Natural killer cell treated with Interleukin-12 subunit alpha and Interleukin-12 subunit beta and Interleukin-15 and Interleukin-18, amount 100 ng/mL, for 72 hours (primary cell): ENCODE results near the gene ZNF730. TPM values are rescaled to one million over a fixed set of nuclear protein-coding genes. Genes with fewer than 3 reads are reported as not detected.
"Not testable (repeated sequence)": the region's sequence is repeated elsewhere in the genome, so short reads cannot be mapped to it uniquely, and the experiment has no call there.

ENCODE experiments used
- ATAC-seq, 2 donors: fragments of 150-1000 bp; cut with Tn5 transposase in 1 of 2; sonication (Bioruptor Pico), chemical (Tn5 transposase) in 1 of 2; 2 replicates each; pipeline ENCODE4 v1.10.0; 2021
- DNase-seq: peaks from one replicate; pipeline ENCODE4 v3.0.0; 2022; ENCODE audit warnings: low spot score
- H3K27ac Mint-ChIP-seq, 2 donors: 1 replicate in 1 of 2; 2 replicates in 1 of 2; pipeline ENCODE4 v1.8.0; 2022; ENCODE audit warnings: mixed read lengths in 2 of 2, mild to moderate bottlenecking in 1 of 2, moderate library complexity in 1 of 2
- H3K27me3 Mint-ChIP-seq, 2 donors: 1 replicate in 1 of 2; 2 replicates in 1 of 2; pipeline ENCODE4 v1.8.0; 2022; ENCODE audit warnings: mixed read lengths in 2 of 2
- H3K36me3 Mint-ChIP-seq: one replicate; pipeline ENCODE4 v1.8.0; 2022; ENCODE audit warnings: mixed read lengths
- H3K4me1 Mint-ChIP-seq, 2 donors: 1 replicate in 1 of 2; 2 replicates in 1 of 2; pipeline ENCODE4 v1.8.0; 2022; ENCODE audit warnings: low read depth in 2 of 2, mixed read lengths in 2 of 2, mild to moderate bottlenecking in 1 of 2
- H3K4me3 Mint-ChIP-seq: one replicate; pipeline ENCODE4 v1.8.0; 2022; ENCODE audit warnings: mixed read lengths
- H3K9me3 Mint-ChIP-seq: 2 replicates; pipeline ENCODE4 v1.8.0; 2022; ENCODE audit warnings: mixed read lengths
- total RNA-seq, 2 donors: library from RNA; stranded (reverse); gene quantifications; one replicate each; pipeline ENCODE4 v1.2.3, GENCODE V29; 2022

Gene ZNF730
- 1 to 10 TPM in 1 of 2 donors, under 1 TPM in 1; 1.00 to 1.3 TPM for total RNA-seq

GRCh38 chr19:23116802-23117571 is at the start of gene ZNF730:
ZNF730 (plus strand) TSS chr19:23117025; CDS start chr19:23117174, 149 bp downstream.
- Mint-ChIP-seq H3K27me3 (no peaks in the 10 kb centered on the region), H3K27ac (peak within 1 kb of the TSS in 1 of 2 donors; percentile 51), H3K36me3 (peaks cover 9% of the 10 kb centered on the region), H3K4me3 (peak within 1 kb of the TSS; percentile 77), H3K4me1 (no peaks in the 10 kb centered on the region), H3K9me3 (peaks cover 3% of the 10 kb centered on the region)
- ATAC-seq = peak; percentile 92 to 95
- DNase-seq = peak; percentile 62

- Mint-ChIP-seq H3K9me3 (peaks cover 6% of the 10 kb centered on the region), H3K36me3 (peaks cover 20% of the 10 kb centered on the region), H3K27ac (no peak overlapping the region), H3K4me1 (peaks cover 0 to 4% of the 10 kb centered on the region in 2 donors), H3K27me3 (peaks cover 26 to 32% of the 10 kb centered on the region in 2 donors), H3K4me3 (peak overlapping the region; percentile 27)
- ATAC-seq (no peak), DNase-seq (no peak)
These were observed 46.3 kb upstream of the ZNF730 start for GRCh38 chr19:23070353-23071146.

- Mint-ChIP-seq H3K4me1 (peaks cover 4 to 6% of the 10 kb centered on the region in 2 donors), H3K9me3 (peaks cover 6% of the 10 kb centered on the region), H3K4me3 (peak overlapping the region; percentile 45), H3K27me3 (peaks cover 26 to 32% of the 10 kb centered on the region in 2 donors), H3K36me3 (peaks cover 21% of the 10 kb centered on the region), H3K27ac (no peak overlapping the region)
- peak in 1 of 2 donors; percentile 54 for ATAC-seq
- DNase-seq = no peak
These were observed 45.7 kb upstream of the ZNF730 start for GRCh38 chr19:23071147-23071511.

GRCh38 chr19:23075031-23075733 is 41.6 kb upstream of the ZNF730 start:
- Mint-ChIP-seq H3K4me3 (peak overlapping the region; percentile 48), H3K9me3 (peaks cover 6% of the 10 kb centered on the region), H3K4me1 (peaks cover 7 to 10% of the 10 kb centered on the region in 2 donors), H3K27ac (no peak overlapping the region), H3K36me3 (peaks cover 15% of the 10 kb centered on the region), H3K27me3 (peaks cover 17 to 19% of the 10 kb centered on the region in 2 donors)
- ATAC-seq (peak; percentile 60 to 76), DNase-seq (no peak)

GRCh38 chr19:23077776-23078175 is 39.0 kb upstream of the ZNF730 start:
- peaks cover 14% of the 10 kb centered on the region for H3K36me3 Mint-ChIP-seq
- not testable (repeated sequence) for H3K27ac Mint-ChIP-seq, ATAC-seq, H3K4me1 Mint-ChIP-seq, DNase-seq, H3K4me3 Mint-ChIP-seq, H3K27me3 Mint-ChIP-seq, H3K9me3 Mint-ChIP-seq

GRCh38 chr19:23093832-23094231 is 23.0 kb upstream of the ZNF730 start:
- H3K27me3 Mint-ChIP-seq = no peaks in the 10 kb centered on the region
- no peak overlapping the region for H3K27ac Mint-ChIP-seq
- no peak for DNase-seq
- no peaks in the 10 kb centered on the region for H3K4me1 Mint-ChIP-seq
- H3K9me3 Mint-ChIP-seq = peaks cover 30% of the 10 kb centered on the region
- H3K4me3 Mint-ChIP-seq = no peak overlapping the region
- no peak for ATAC-seq
- peaks cover 34% of the 10 kb centered on the region for H3K36me3 Mint-ChIP-seq

- Mint-ChIP-seq H3K36me3 (peaks cover 29% of the 10 kb centered on the region), H3K27me3 (no peaks in the 10 kb centered on the region), H3K27ac (no peak overlapping the region), H3K4me3 (no peak overlapping the region), H3K4me1 (peaks cover 0 to 5% of the 10 kb centered on the region in 2 donors), H3K9me3 (peaks cover 30% of the 10 kb centered on the region)
- no peak for DNase-seq
- no peak for ATAC-seq
These were observed 21.4 kb upstream of the ZNF730 start for GRCh38 chr19:23095418-23095817.

GRCh38 chr19:23098286-23098685 is 18.5 kb upstream of the ZNF730 start:
- H3K9me3 Mint-ChIP-seq = peaks cover 26% of the 10 kb centered on the region
- no peak overlapping the region for H3K27ac Mint-ChIP-seq
- no peak for ATAC-seq
- peaks cover 23% of the 10 kb centered on the region for H3K36me3 Mint-ChIP-seq
- H3K27me3 Mint-ChIP-seq = no peaks in the 10 kb centered on the region
- no peak for DNase-seq
- peaks cover 0 to 5% of the 10 kb centered on the region in 2 donors for H3K4me1 Mint-ChIP-seq
- no peak overlapping the region for H3K4me3 Mint-ChIP-seq

- H3K27ac Mint-ChIP-seq = no peak overlapping the region
These were observed 17.8 kb upstream of the ZNF730 start for GRCh38 chr19:23098988-23099387.

GRCh38 chr19:23099966-23100365 is 16.9 kb upstream of the ZNF730 start:
- ATAC-seq (peak in 1 of 2 donors; percentile 63), DNase-seq (no peak)
- H3K36me3 Mint-ChIP-seq = peaks cover 20% of the 10 kb centered on the region
- no peaks in the 10 kb centered on the region for H3K27me3 Mint-ChIP-seq
- H3K9me3 Mint-ChIP-seq = peaks cover 23% of the 10 kb centered on the region
- peaks cover 0 to 5% of the 10 kb centered on the region in 2 donors for H3K4me1 Mint-ChIP-seq
- H3K4me3 Mint-ChIP-seq = no peak overlapping the region
- H3K27ac Mint-ChIP-seq = no peak overlapping the region

More at GRCh38 chr19:23098988-23099387, 17.8 kb upstream of the ZNF730 start:
- H3K4me3 Mint-ChIP-seq = no peak overlapping the region
- no peaks in the 10 kb centered on the region for H3K27me3 Mint-ChIP-seq
- H3K36me3 Mint-ChIP-seq = peaks cover 23% of the 10 kb centered on the region
- peaks cover 0 to 5% of the 10 kb centered on the region in 2 donors for H3K4me1 Mint-ChIP-seq
- H3K9me3 Mint-ChIP-seq = peaks cover 25% of the 10 kb centered on the region
- ATAC-seq (no peak), DNase-seq (no peak)

GRCh38 chr19:23101241-23101640 is 15.6 kb upstream of the ZNF730 start:
- Mint-ChIP-seq H3K4me3 (no peak overlapping the region), H3K36me3 (peaks cover 17% of the 10 kb centered on the region), H3K4me1 (peaks cover 0 to 5% of the 10 kb centered on the region in 2 donors), H3K9me3 (peaks cover 12% of the 10 kb centered on the region), H3K27ac (no peak overlapping the region), H3K27me3 (no peaks in the 10 kb centered on the region)
- DNase-seq (no peak), ATAC-seq (no peak)

GRCh38 chr19:23118400-23118799 is 1.6 kb downstream of the ZNF730 start:
- Mint-ChIP-seq H3K36me3 (peaks cover 9% of the 10 kb centered on the region), H3K4me3 (no peak overlapping the region), H3K27ac (no peak overlapping the region), H3K27me3 (no peaks in the 10 kb centered on the region), H3K4me1 (no peaks in the 10 kb centered on the region), H3K9me3 (peaks cover 3% of the 10 kb centered on the region)
- no peak for DNase-seq
- ATAC-seq = no peak

GRCh38 chr19:23134211-23134610 is 17.4 kb downstream of the ZNF730 start:
- H3K9me3 Mint-ChIP-seq, H3K4me1 Mint-ChIP-seq, H3K4me3 Mint-ChIP-seq, H3K27ac Mint-ChIP-seq, H3K27me3 Mint-ChIP-seq, DNase-seq, ATAC-seq, H3K36me3 Mint-ChIP-seq: not testable (repeated sequence)
